KOPT-K1 (cell line): ENCODE results near the gene FBXL7.

ENCODE experiments used
- H3K27ac ChIP-seq: fragments of 200-600 bp; sonication (generic); 2 replicates; pipeline ENCODE4 v1.5.1; 2016; ENCODE audit warnings: antibody characterized with exemption, mild to moderate bottlenecking, low read depth, low read length; ENCODE audit not compliant: poor library complexity, severe bottlenecking
- H3K36me3 ChIP-seq: fragments of 200-600 bp; sonication (generic); 2 replicates; pipeline ENCODE4 v1.5.1; 2017; ENCODE audit warnings: antibody characterized with exemption, mild to moderate bottlenecking, low read length, moderate library complexity; ENCODE audit not compliant: insufficient read depth
- H3K9me3 ChIP-seq: fragments of 200-600 bp; sonication (generic); 2 replicates; pipeline ENCODE4 v1.5.1; 2017; ENCODE audit warnings: antibody characterized with exemption, low read length, mild to moderate bottlenecking; ENCODE audit not compliant: insufficient read depth, poor library complexity, severe bottlenecking

FBXL7 gene

DNA sequence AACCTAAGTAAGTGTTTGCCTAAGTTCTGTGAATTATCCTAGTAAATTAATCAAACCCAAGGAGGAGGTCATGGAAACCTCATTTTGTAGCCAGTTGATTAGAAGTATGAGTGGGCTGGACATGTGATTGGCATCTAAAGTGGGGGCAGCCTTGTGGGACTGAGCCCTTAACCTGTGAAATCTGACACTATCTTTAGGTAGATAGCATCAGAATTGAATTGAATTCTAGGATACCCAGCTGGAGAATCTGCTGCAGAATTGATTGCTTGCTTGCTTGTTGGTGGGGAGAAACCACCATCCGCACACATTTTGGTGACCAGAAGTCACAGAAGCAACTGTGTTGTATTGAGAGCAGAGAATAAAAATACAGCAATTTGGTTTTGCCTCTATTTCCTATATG lies 97.0 kb downstream of the FBXL7 start:
- Histone ChIP-seq H3K9me3 (no peaks in the 10 kb centered on the region), H3K36me3 (no peaks in the 10 kb centered on the region)

GRCh38 chr5:15597804-15598203 lies 97.8 kb downstream of the FBXL7 start:
- Histone ChIP-seq H3K36me3 (no peaks in the 10 kb centered on the region), H3K9me3 (no peaks in the 10 kb centered on the region), H3K27ac (no peak overlapping the region)

More for the DNA sequence above, 97.0 kb downstream of the FBXL7 start:
- H3K27ac ChIP-seq: no peak overlapping the region

DNA sequence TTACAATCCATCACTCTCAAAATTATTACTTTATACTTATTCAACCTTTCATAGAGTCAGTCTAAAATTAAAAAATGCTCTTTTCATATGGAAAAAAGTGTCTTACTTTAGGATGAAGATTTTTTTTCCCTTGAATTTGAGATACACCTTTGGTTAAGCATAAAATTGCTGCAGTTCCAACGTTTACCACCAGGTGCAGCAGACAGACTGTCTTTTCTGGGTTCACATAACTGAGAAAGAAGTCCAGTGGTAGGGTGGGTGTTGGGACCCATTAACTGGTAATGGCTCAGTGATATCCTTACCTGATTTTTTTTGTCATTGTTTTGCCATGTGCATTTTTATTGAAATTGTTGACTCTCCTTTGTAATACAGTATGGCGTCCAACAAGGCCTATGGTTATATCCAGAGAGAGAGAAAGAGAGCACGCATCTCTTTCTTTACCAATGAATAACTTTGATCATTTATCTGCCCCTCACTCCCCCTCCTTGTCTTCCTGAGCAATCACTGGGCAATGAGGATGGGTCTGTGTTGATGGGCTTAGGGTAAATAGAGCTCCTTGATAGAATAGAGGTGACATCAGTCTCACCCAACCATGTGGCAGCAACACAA lies 98.4 kb downstream of the FBXL7 start:
- no peak overlapping the region for H3K27ac ChIP-seq
- H3K9me3 ChIP-seq: no peaks in the 10 kb centered on the region
- H3K36me3 ChIP-seq: no peaks in the 10 kb centered on the region

DNA sequence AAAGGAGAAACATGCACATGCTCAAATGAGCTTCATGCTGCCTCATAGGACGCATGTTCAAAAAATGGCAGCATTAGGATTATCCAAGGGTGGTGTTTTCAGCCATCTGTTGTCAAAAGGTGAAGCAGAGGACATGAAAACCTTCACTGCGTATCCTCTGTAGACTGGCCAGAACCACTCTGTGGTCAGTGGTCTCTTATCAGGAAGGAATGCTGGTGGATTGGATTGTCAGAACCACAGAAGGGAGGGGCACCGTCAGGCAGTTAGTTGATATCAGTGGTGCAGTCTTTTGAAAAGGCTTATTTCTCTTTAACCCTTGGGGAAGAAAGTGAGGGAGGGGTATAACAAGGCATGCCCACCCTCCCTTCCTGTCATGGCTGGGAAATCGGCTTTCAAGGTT lies 100.1 kb downstream of the FBXL7 start:
- no peaks in the 10 kb centered on the region for H3K9me3 ChIP-seq
- H3K27ac ChIP-seq: no peak overlapping the region
- H3K36me3 ChIP-seq: no peaks in the 10 kb centered on the region

DNA sequence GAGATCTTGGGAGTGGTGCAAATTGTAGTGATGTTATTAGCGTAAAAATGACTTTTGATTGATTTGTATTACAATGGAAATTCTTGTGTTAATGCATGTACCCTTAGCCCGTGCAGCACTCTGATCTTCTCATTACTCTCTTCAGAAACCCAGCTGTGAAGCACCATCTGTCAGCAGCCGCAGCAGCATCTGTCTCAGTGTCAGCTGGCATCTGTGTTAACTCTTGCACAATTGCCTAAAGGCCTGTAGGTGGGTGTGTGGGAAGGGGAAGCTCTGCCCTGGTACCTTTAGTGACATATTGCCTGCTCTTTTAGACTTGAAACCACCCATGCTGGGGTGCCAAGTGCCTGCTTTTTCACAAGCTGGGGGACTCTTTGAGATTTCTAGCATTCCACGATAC lies 101.3 kb downstream of the FBXL7 start:
- H3K9me3 ChIP-seq: no peaks in the 10 kb centered on the region
- no peak overlapping the region for H3K27ac ChIP-seq
- no peaks in the 10 kb centered on the region for H3K36me3 ChIP-seq

GRCh38 chr5:15601853-15602252 lies 101.9 kb downstream of the FBXL7 start:
- no peak overlapping the region for H3K27ac ChIP-seq

GRCh38 chr5:15604986-15605385 lies 105.0 kb downstream of the FBXL7 start:
- Histone ChIP-seq H3K27ac (no peak overlapping the region), H3K9me3 (no peaks in the 10 kb centered on the region), H3K36me3 (no peaks in the 10 kb centered on the region)

More at GRCh38 chr5:15601853-15602252, 101.9 kb downstream of the FBXL7 start:
- Histone ChIP-seq H3K36me3 (no peaks in the 10 kb centered on the region), H3K9me3 (no peaks in the 10 kb centered on the region)

GRCh38 chr5:15606197-15606596 lies 106.2 kb downstream of the FBXL7 start:
- Histone ChIP-seq H3K9me3 (no peaks in the 10 kb centered on the region), H3K27ac (no peak overlapping the region), H3K36me3 (no peaks in the 10 kb centered on the region)

- no peaks in the 10 kb centered on the region for H3K9me3 ChIP-seq
- H3K36me3 ChIP-seq: no peaks in the 10 kb centered on the region
- no peak overlapping the region for H3K27ac ChIP-seq
These were observed 107.1 kb downstream of the FBXL7 start for GRCh38 chr5:15607076-15607475.

GRCh38 chr5:15609076-15609725 lies 109.2 kb downstream of the FBXL7 start:
- no peaks in the 10 kb centered on the region for H3K9me3 ChIP-seq
- H3K27ac ChIP-seq: no peak overlapping the region
- no peaks in the 10 kb centered on the region for H3K36me3 ChIP-seq

- no peaks in the 10 kb centered on the region for H3K9me3 ChIP-seq
- H3K27ac ChIP-seq: no peak overlapping the region
- H3K36me3 ChIP-seq: no peaks in the 10 kb centered on the region
These were observed 110.2 kb downstream of the FBXL7 start for GRCh38 chr5:15610216-15610615.

DNA sequence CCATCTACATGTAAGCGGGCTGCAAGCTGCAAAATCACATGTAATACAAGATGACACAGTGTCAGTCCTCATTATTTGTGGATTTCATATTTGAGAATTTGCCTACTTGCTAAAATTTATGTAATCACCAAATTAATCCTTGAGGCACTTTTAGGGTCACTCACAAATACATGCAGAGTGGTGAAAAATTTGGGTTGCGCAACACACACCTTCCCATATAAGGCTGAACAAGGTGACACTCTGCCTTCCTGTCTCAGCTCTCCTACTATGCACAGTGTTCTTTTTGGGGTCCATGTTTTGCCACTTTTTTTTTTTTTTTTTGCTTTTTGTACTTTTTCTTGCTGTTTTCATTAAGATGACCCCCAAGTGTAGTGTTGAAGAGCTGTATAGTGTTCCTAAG lies 111.0 kb downstream of the FBXL7 start:
- Histone ChIP-seq H3K27ac (no peak overlapping the region), H3K36me3 (no peaks in the 10 kb centered on the region)

DNA sequence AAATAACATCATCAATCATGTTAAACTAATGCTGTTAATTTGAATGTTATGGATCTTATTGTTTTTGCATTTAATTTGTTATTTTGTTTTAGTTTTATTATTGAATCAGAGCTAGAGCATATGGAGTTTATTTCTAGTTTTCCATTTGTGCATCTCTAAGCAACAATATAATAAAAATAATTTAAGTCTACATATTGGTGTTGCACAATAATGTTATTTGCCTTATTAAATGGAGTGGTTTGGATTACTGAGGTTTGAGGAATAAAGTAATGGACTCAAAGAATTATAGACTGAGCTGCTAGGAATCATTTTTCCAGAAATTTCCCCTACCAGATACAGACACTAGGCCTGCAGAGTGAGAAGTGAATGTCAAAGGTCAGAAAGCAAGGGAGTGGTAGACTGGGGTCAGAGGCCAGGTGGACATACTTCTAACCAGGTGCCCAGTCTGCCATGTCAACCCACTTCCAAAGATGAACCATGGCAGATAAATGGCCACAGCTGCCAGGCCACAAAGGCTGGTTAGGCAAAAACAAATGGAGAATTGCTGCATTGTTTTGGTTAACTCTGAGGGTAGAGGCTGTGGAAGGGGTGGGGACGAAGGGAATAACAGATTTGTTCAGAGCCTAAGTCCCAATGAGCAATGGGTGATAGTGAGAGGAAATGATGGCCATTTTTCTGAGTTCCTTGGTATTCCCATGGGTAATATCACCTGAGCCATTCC lies 113.1 kb downstream of the FBXL7 start:
- Histone ChIP-seq H3K36me3 (no peaks in the 10 kb centered on the region), H3K27ac (no peak overlapping the region)

More for the DNA sequence above, 111.0 kb downstream of the FBXL7 start:
- no peaks in the 10 kb centered on the region for H3K9me3 ChIP-seq

GRCh38 chr5:15614679-15615078 lies 114.7 kb downstream of the FBXL7 start:
- Histone ChIP-seq H3K36me3 (no peaks in the 10 kb centered on the region), H3K27ac (no peak overlapping the region)

More for the DNA sequence above, 113.1 kb downstream of the FBXL7 start:
- no peaks in the 10 kb centered on the region for H3K9me3 ChIP-seq

GRCh38 chr5:15615859-15616258 lies 115.9 kb downstream of the FBXL7 start:
- no peaks in the 10 kb centered on the region for H3K9me3 ChIP-seq
- H3K27ac ChIP-seq: no peak overlapping the region
- no peaks in the 10 kb centered on the region for H3K36me3 ChIP-seq

More at GRCh38 chr5:15614679-15615078, 114.7 kb downstream of the FBXL7 start:
- H3K9me3 ChIP-seq: no peaks in the 10 kb centered on the region
